Suprapubic skin (tissue), 3 donors: ENCODE measurements around the gene ARHGEF39.

Experiments used
- POLR2AphosphoS5 ChIP-seq, 3 donors: sonication (generic); formaldehyde crosslinking; IDR thresholded peaks; one replicate each; pipeline ENCODE4 v1.6.1; 2017; ENCODE audit warnings: antibody characterized with exemption in 3 of 3
- TF ChIP-seq, protein P1 (sequence below), 2 donors: fragments of 200-600 bp in 1 of 2; fragments of 450-650 bp in 1 of 2; sonication (generic) in 1 of 2; IDR thresholded peaks; one replicate each; pipeline ENCODE4 v1.5.1; 2016 to 2019; ENCODE audit warnings: antibody characterized with exemption in 2 of 2, mild to moderate bottlenecking in 1 of 2, moderate library complexity in 1 of 2

DNA sequence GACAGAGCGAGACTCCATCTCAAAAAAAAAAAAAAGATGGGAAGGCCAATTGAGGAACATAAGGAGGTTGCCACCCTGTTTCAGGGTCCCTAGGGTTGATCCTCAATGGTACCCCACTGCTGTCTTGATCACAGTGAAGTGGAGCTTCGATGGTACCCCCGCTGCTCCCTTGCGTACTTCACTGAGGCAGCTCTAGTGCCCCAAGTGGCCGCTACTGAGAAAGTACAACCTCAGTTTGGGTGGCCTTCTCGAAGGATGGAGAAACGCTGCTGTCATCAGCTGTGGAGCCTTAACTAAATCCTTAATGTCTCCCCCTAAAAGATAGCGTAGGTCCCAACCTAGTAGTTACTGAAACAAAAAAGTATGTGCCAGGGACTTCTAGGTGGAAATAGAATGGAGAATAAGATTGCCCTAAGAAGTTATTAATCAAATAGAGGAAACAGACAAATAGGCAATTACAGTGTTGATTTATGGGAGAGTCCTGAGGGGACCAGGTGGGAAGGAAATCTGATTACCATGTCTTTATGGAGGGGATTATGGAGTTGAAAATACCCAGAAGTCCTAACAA, 53.7 kb downstream of the ARHGEF39 start:
- TF ChIP-seq, protein P1, sequence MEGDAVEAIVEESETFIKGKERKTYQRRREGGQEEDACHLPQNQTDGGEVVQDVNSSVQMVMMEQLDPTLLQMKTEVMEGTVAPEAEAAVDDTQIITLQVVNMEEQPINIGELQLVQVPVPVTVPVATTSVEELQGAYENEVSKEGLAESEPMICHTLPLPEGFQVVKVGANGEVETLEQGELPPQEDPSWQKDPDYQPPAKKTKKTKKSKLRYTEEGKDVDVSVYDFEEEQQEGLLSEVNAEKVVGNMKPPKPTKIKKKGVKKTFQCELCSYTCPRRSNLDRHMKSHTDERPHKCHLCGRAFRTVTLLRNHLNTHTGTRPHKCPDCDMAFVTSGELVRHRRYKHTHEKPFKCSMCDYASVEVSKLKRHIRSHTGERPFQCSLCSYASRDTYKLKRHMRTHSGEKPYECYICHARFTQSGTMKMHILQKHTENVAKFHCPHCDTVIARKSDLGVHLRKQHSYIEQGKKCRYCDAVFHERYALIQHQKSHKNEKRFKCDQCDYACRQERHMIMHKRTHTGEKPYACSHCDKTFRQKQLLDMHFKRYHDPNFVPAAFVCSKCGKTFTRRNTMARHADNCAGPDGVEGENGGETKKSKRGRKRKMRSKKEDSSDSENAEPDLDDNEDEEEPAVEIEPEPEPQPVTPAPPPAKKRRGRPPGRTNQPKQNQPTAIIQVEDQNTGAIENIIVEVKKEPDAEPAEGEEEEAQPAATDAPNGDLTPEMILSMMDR (IDR thresholded peaks at IDR 0.05): peak; percentile 61 to 65
- no peak for TF ChIP-seq POLR2AphosphoS5 (IDR thresholded peaks at IDR 0.05)
